ENCODE data around the gene PTK7. TPM values are rescaled to one million over a fixed set of nuclear protein-coding genes. Genes with fewer than 3 reads are reported as not detected.

The PTK7 gene
- total and polyA plus RNA-seq, 5 donors from 2014 or later: 0.25 to 2.3 TPM; not detected in 3

DNA sequence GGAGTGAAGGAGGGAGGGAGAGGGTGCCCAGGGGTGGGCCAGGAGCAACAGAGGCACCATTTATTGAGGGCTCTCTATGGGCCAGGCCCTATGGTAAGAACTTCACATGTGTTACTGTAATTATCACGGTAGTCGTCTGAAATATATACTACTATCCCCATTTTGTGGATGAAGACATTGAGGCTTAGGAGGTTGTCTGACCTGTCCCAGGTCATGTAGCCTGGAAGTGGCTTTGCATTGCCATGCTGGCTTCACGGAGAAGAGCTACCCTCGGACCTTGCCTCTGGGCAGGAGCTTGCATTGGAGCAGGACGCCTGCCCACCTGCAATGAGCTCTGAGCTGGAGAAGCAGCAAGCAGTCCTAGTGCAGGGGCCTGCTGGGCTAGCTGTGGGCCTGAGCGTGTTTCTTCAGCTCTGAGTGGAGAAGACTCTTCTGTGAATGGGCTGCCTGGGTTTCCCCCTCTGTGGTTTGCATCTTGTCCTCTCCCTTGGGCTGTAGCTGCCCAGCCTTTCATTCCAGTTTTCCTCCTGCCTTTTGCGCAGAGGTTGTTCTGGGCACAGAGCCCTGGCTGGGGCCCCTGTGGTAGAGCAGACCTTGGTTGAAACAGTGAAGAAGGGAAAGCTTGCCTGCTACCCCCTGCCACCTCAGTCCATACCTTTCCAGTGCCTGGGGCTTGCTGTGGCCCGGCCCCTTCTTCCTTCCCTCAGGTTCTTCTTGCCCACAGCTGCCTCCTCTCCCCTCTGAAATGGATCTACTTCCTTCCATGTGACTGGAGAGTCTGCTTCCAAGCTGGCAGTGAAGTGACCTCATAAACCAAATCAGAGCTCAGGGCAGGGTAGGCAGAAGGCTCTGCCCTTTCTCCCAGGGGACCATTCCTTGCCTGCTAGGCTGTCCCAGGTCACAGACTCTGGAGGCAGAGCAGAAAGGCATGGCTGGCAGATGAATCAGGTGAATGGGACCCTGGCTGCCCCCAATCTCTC is 70.9 kb downstream of the PTK7 start:
- peaks cover 0 to 11% (median 2%) of the 10 kb centered on the region in 4 donors for H3K4me1 Mint-ChIP-seq

DNA sequence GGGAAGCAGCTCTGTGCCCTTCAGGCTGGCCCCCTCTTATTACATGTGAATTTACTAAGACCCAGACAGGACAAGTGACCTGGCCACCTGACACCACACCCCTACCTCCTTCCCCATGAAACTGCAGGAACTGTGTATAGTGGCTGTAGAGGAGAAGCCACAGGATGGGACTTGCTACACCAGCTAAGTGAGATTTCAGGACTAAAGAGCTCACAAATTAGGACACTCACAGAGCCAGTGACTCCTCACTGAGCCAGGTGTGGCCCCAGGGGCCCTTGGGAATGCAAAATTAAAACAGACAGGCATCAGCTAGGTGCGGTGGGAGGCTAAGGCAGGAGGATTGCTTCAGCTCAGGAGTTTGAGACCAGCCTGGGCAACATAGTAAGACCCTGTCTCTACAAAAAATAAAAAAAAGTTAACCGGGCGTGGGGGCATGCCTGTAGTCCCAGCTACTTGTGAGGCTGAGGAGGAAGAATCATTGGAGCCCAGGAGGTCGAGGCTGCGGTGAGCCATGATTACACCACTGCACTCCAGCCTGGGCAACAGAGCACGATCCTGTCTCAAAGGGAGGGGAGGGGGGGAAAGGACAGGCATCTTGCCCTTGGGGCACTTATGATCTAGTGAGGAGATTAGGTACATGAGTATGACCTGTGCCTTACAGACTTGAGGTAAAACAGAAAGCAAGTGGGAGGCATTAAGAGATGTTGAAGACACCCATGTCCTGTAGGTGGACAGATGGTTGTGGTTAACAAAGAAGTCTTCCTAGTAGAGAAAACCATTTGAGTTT is 71.8 kb downstream of the PTK7 start:
- DNase-seq (peak in 1 of 3 donors; percentile 11), ATAC-seq (ENCODE audit: low read depth in 2 of 2) (no peak)
- H3K9me3 Mint-ChIP-seq: no peaks in the 10 kb centered on the region
- no peak overlapping the region for H3K27ac ChIP-seq (ENCODE audit: insufficient read depth, low read length, poor library complexity, severe bottlenecking)
- H3K4me3 Mint-ChIP-seq: no peak overlapping the region
- no peaks in the 10 kb centered on the region for H3K36me3 Mint-ChIP-seq
- no peaks in the 10 kb centered on the region for H3K27me3 Mint-ChIP-seq
- peaks cover 9% of the 10 kb centered on the region for H3K4me1 ChIP-seq (ENCODE audit: control insufficient read depth, insufficient read depth, low read length, poor library complexity, severe bottlenecking)
- no peaks in the 10 kb centered on the region for H3K9me3 ChIP-seq (ENCODE audit: control insufficient read depth in 2 of 2, low read length in 2 of 2)
- no peaks in the 10 kb centered on the region for H3K27me3 ChIP-seq (ENCODE audit: control insufficient read depth, insufficient read depth, low read length)
- no peak overlapping the region for H3K4me3 ChIP-seq (ENCODE audit: low read depth, low read length)
- H3K36me3 ChIP-seq (ENCODE audit: control insufficient read depth, insufficient read depth, low read length): no peaks in the 10 kb centered on the region
- H3K27ac Mint-ChIP-seq: no peak overlapping the region
- peaks cover 0 to 4% (median 2%) of the 10 kb centered on the region in 4 donors for H3K4me1 Mint-ChIP-seq

More for the DNA sequence above, 70.9 kb downstream of the PTK7 start:
- Mint-ChIP-seq H3K27ac (peak overlapping the region in 2 of 3 donors; percentile 15 to 56), H3K9me3 (no peaks in the 10 kb centered on the region), H3K27me3 (no peaks in the 10 kb centered on the region), H3K36me3 (no peaks in the 10 kb centered on the region), H3K4me3 (no peak overlapping the region)
- H3K27ac ChIP-seq (ENCODE audit: insufficient read depth, low read length, poor library complexity, severe bottlenecking): no peak overlapping the region
- H3K4me3 ChIP-seq (ENCODE audit: low read depth, low read length): no peak overlapping the region
- H3K36me3 ChIP-seq (ENCODE audit: control insufficient read depth, insufficient read depth, low read length): no peaks in the 10 kb centered on the region
- DNase-seq (no peak), ATAC-seq (ENCODE audit: low read depth in 2 of 2) (no peak)
- peaks cover 9% of the 10 kb centered on the region for H3K4me1 ChIP-seq (ENCODE audit: control insufficient read depth, insufficient read depth, low read length, poor library complexity, severe bottlenecking)
- no peaks in the 10 kb centered on the region for H3K27me3 ChIP-seq (ENCODE audit: control insufficient read depth, insufficient read depth, low read length)
- no peaks in the 10 kb centered on the region for H3K9me3 ChIP-seq (ENCODE audit: control insufficient read depth in 2 of 2, low read length in 2 of 2)

DNA sequence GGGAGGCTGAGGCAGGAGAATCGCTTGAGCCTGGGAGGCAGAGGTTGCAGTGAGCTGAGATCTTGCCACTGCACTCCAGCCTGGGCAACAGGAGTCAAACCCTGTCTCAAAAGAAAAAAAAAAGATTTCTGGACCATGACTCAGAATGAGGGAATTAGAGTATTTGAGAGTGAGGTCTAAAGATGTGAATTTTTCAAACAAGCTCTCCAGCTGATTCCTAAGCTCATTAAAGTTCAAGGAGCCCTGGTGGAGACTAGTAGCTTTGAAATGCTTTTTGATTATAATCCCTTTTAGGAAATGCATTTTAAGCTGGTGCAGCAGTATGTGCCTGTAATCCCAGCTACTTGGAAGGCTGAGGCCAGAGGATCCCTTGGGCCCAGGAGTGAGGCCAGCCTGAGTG is 73.2 kb downstream of the PTK7 start:
- ATAC-seq (ENCODE audit: low read depth in 2 of 2) (no peak), DNase-seq (no peak)
- Mint-ChIP-seq H3K4me1 (no peaks in the 10 kb centered on the region), H3K27me3 (no peaks in the 10 kb centered on the region), H3K36me3 (no peaks in the 10 kb centered on the region), H3K27ac (no peak overlapping the region), H3K9me3 (no peaks in the 10 kb centered on the region), H3K4me3 (no peak overlapping the region)
- Histone ChIP-seq H3K27ac (ENCODE audit: insufficient read depth, low read length, poor library complexity, severe bottlenecking) (no peak overlapping the region), H3K27me3 (ENCODE audit: control insufficient read depth, insufficient read depth, low read length) (no peaks in the 10 kb centered on the region), H3K4me3 (ENCODE audit: low read depth, low read length) (no peak overlapping the region), H3K4me1 (ENCODE audit: control insufficient read depth, insufficient read depth, low read length, poor library complexity, severe bottlenecking) (no peaks in the 10 kb centered on the region), H3K36me3 (ENCODE audit: control insufficient read depth, insufficient read depth, low read length) (no peaks in the 10 kb centered on the region), H3K9me3 (ENCODE audit: control insufficient read depth in 2 of 2, low read length in 2 of 2) (no peaks in the 10 kb centered on the region)

DNA sequence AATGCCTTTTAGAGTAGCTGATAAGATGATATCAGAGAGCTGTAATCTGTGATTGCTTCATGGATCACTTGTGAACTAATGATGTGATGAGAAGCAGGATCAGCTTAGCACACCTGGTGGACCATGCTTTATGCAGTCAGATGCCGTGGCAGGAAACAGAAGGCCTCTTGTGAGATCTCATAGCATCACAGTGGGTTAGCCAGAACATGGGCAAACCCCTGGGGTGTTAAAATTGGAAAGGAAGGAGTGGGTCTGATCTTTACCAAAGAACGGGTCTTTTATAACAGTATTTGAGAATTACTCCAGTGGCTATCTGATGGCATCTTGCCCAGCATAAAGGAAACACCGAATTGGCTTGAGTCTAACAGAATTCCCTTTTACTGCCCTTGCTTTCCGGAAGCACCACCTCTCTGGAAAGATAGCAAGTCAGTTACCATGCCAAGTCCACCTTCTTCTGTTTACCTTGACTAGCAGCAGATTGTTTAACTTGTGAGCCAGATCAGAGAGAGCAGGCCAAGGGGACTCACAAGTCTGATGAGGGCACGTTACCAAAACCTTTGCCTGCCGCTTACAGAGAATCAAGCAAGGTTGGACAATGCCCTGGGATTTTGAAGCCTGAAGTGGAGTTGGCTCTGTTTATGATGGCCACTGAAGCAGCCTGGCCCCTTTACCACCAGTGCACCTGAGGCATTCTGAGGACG is 74.1 kb downstream of the PTK7 start:
- H3K36me3 ChIP-seq (ENCODE audit: control insufficient read depth, insufficient read depth, low read length): no peaks in the 10 kb centered on the region
- Mint-ChIP-seq H3K4me3 (no peak overlapping the region), H3K36me3 (no peaks in the 10 kb centered on the region), H3K9me3 (no peaks in the 10 kb centered on the region), H3K27ac (no peak overlapping the region), H3K27me3 (no peaks in the 10 kb centered on the region), H3K4me1 (no peaks in the 10 kb centered on the region)
- H3K9me3 ChIP-seq (ENCODE audit: control insufficient read depth in 2 of 2, low read length in 2 of 2): no peaks in the 10 kb centered on the region
- no peak overlapping the region for H3K27ac ChIP-seq (ENCODE audit: insufficient read depth, low read length, poor library complexity, severe bottlenecking)
- ATAC-seq (ENCODE audit: low read depth in 2 of 2) (no peak), DNase-seq (no peak)
- H3K4me1 ChIP-seq (ENCODE audit: control insufficient read depth, insufficient read depth, low read length, poor library complexity, severe bottlenecking): no peaks in the 10 kb centered on the region
- H3K27me3 ChIP-seq (ENCODE audit: control insufficient read depth, insufficient read depth, low read length): no peaks in the 10 kb centered on the region
- no peak overlapping the region for H3K4me3 ChIP-seq (ENCODE audit: low read depth, low read length)

DNA sequence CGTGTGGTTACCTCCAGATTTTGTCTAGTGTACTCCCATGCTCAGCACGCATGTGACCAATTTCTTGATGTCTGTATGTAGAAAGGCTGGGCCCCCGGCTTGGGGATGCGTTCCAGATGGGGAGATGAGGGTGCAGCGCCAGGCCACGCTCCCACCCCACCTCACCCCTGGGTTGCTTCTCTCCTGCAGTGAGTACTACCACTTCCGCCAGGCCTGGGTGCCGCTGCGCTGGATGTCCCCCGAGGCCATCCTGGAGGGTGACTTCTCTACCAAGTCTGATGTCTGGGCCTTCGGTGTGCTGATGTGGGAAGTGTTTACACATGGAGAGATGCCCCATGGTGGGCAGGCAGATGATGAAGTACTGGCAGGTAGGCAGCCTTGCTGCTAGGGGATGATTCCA is 83.5 kb downstream of the PTK7 start:
- H3K27ac ChIP-seq (ENCODE audit: insufficient read depth, low read length, poor library complexity, severe bottlenecking): no peak overlapping the region
- Mint-ChIP-seq H3K27ac (no peak overlapping the region), H3K9me3 (no peaks in the 10 kb centered on the region), H3K27me3 (peaks cover 5% of the 10 kb centered on the region), H3K4me3 (no peak overlapping the region), H3K4me1 (no peaks in the 10 kb centered on the region), H3K36me3 (no peaks in the 10 kb centered on the region)
- DNase-seq (no peak), ATAC-seq (ENCODE audit: low read depth in 2 of 2) (no peak)
- no peaks in the 10 kb centered on the region for H3K36me3 ChIP-seq (ENCODE audit: control insufficient read depth, insufficient read depth, low read length)
- no peaks in the 10 kb centered on the region for H3K9me3 ChIP-seq (ENCODE audit: control insufficient read depth in 2 of 2, low read length in 2 of 2)
- no peaks in the 10 kb centered on the region for H3K4me1 ChIP-seq (ENCODE audit: control insufficient read depth, insufficient read depth, low read length, poor library complexity, severe bottlenecking)
- no peak overlapping the region for H3K4me3 ChIP-seq (ENCODE audit: low read depth, low read length)
- no peaks in the 10 kb centered on the region for H3K27me3 ChIP-seq (ENCODE audit: control insufficient read depth, insufficient read depth, low read length)

DNA sequence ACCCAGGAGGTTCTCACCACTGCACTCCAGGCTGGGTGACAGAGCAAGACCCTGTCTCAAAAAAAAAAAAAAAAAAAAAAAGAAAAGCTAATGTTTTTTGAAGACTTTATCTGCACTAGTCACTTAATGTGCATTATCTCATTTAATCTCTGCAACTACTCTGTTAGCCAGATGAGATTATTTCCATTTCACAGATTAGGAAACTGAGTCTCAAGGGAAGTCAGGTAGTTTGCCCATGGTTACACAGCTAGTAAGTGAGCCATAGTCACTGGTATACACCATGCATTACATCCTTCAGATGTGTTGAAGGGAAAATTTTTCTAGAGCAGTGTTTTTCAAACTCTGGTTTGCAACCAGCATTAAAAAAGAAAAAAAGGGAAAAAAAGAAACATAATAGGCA is 87.8 kb downstream of the PTK7 start:
- Histone ChIP-seq H3K27me3 (ENCODE audit: control insufficient read depth, insufficient read depth, low read length) (no peaks in the 10 kb centered on the region), H3K9me3 (ENCODE audit: control insufficient read depth in 2 of 2, low read length in 2 of 2) (no peaks in the 10 kb centered on the region), H3K4me1 (ENCODE audit: control insufficient read depth, insufficient read depth, low read length, poor library complexity, severe bottlenecking) (no peaks in the 10 kb centered on the region), H3K36me3 (ENCODE audit: control insufficient read depth, insufficient read depth, low read length) (no peaks in the 10 kb centered on the region), H3K4me3 (ENCODE audit: low read depth, low read length) (no peak overlapping the region), H3K27ac (ENCODE audit: insufficient read depth, low read length, poor library complexity, severe bottlenecking) (no peak overlapping the region)
- no peaks in the 10 kb centered on the region for H3K4me1 Mint-ChIP-seq
- H3K36me3 Mint-ChIP-seq: no peaks in the 10 kb centered on the region
- ATAC-seq (ENCODE audit: low read depth in 2 of 2) (no peak), DNase-seq (no peak)
- H3K9me3 Mint-ChIP-seq: no peaks in the 10 kb centered on the region
- H3K27me3 Mint-ChIP-seq: no peaks in the 10 kb centered on the region
- H3K4me3 Mint-ChIP-seq: no peak overlapping the region
- H3K27ac Mint-ChIP-seq: no peak overlapping the region

DNA sequence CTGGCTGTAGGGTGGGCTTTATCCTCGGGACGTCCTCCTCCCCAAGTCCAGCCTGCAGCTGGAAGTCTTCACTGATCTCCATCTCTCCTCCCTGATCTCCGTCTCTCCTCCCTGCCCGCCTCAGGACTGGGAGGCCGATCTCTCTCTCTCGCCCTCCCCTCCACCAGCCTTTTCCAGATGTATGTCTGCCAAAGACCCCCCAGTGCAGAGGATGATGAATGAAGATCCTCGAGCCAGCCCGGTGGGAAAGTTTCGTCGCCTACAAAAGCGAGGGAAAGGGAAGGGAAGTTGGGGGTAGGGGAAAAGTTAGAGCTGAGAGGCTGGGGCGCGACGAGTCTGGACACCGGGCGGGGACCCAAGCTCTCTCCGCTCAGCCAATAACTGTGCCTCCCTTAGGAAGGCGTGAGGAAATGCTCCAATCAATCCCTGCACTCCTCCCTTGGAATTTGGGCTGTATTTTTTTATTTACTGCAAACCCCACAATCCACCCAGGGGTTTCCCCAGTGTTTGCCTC is 94.4 kb downstream of the PTK7 start:
- peaks cover 9 to 43% (median 35%) of the 10 kb centered on the region in 4 donors for H3K4me1 Mint-ChIP-seq
- H3K4me3 Mint-ChIP-seq: peak overlapping the region; percentile 86 to 98 (median 96)
- H3K36me3 Mint-ChIP-seq: peaks cover 3% of the 10 kb centered on the region

More for the DNA sequence above, 94.4 kb downstream of the PTK7 start:
- Histone ChIP-seq H3K4me1 (ENCODE audit: control insufficient read depth, insufficient read depth, low read length, poor library complexity, severe bottlenecking) (peaks cover 43% of the 10 kb centered on the region), H3K9me3 (ENCODE audit: control insufficient read depth in 2 of 2, low read length in 2 of 2) (no peaks in the 10 kb centered on the region), H3K27ac (ENCODE audit: insufficient read depth, low read length, poor library complexity, severe bottlenecking) (peak overlapping the region; percentile 91), H3K36me3 (ENCODE audit: control insufficient read depth, insufficient read depth, low read length) (peaks cover under 1% of the 10 kb centered on the region), H3K4me3 (ENCODE audit: low read depth, low read length) (peak overlapping the region; percentile 84), H3K27me3 (ENCODE audit: control insufficient read depth, insufficient read depth, low read length) (no peaks in the 10 kb centered on the region)
- H3K27me3 Mint-ChIP-seq: peaks cover 5% of the 10 kb centered on the region
- H3K27ac Mint-ChIP-seq: peak overlapping the region; percentile 98 to 100 (median 100)
- DNase-seq (no peak), ATAC-seq (ENCODE audit: low read depth in 2 of 2) (no peak)
- H3K9me3 Mint-ChIP-seq: no peaks in the 10 kb centered on the region
